GM21619 (cell line): Measurements from ENCODE around the gene LCE1F.

Source experiments
- ATAC-seq: cut with Tn5 transposase; IDR thresholded peaks from one replicate; pipeline ENCODE4 v1.9.1; 2021; ENCODE audit not compliant: unreplicated experiment

LCE1F gene

GRCh38 chr1:152770411-152770810 is 4.5 kb upstream of the LCE1F start:
- ATAC-seq: no peak

GRCh38 chr1:152776361-152776760 is 1.4 kb downstream of the LCE1F start:
- no peak for ATAC-seq

GRCh38 chr1:152777510-152778137 is 2.7 kb downstream of the LCE1F start:
- no peak for ATAC-seq

GRCh38 chr1:152783095-152783494 is 8.2 kb downstream of the LCE1F start:
- no peak for ATAC-seq

GRCh38 chr1:152786077-152786476 is 11.1 kb downstream of the LCE1F start, which contains the start of gene LCE1E:
Gene LCE1E (plus strand): TSS chr1:152786257. CDS start chr1:152787300, 1,043 bp downstream.
- no peak for ATAC-seq

GRCh38 chr1:152795686-152796085 is 20.7 kb downstream of the LCE1F start:
- no peak for ATAC-seq

GRCh38 chr1:152796421-152796820 is 21.5 kb downstream of the LCE1F start, which contains the start of gene LCE1D:
Gene LCE1D (plus strand): TSS chr1:152796721. CDS start chr1:152797795, 1,074 bp downstream.
- ATAC-seq: no peak

GRCh38 chr1:152801333-152801732 is 26.4 kb downstream of the LCE1F start:
- no peak for ATAC-seq

- no peak for ATAC-seq
These were observed 31.6 kb downstream of the LCE1F start, which contains the start of gene LCE1C for GRCh38 chr1:152806576-152806975. Gene LCE1C (minus strand): TSS chr1:152806651. CDS start chr1:152805478, 1,173 bp downstream.

- ATAC-seq: no peak
These were observed 36.1 kb downstream of the LCE1F start for GRCh38 chr1:152811050-152811449.

- no peak for ATAC-seq
These were observed 36.7 kb downstream of the LCE1F start, which contains the start of gene LCE1B for GRCh38 chr1:152811671-152812070. Gene LCE1B (plus strand): TSS chr1:152811971. CDS start chr1:152812447, 476 bp downstream.

- no peak for ATAC-seq
These were observed 42.4 kb downstream of the LCE1F start for GRCh38 chr1:152817309-152817708.

GRCh38 chr1:152823294-152823693 is 48.4 kb downstream of the LCE1F start:
- ATAC-seq: no peak

- ATAC-seq: no peak
These were observed 50.0 kb downstream of the LCE1F start for GRCh38 chr1:152824964-152825363.
